Inflammatory macrophage treated with lipopolysaccharide for 4 hours (primary cell): ENCODE measurements around the gene SDF2L1.
"Not testable (repeated sequence)": the region's sequence is repeated elsewhere in the genome, so short reads cannot be mapped to it uniquely, and the experiment has no call there.

Source experiments
- DNase-seq: peaks from one replicate; pipeline ENCODE4 v3.0.0-alpha.2; 2020

The SDF2L1 gene

GRCh38 chr22:21641789-21642583 is at the start of gene SDF2L1:
TSS of gene SDF2L1 (plus strand) at chr22:21642302. CDS start at chr22:21642337, 35 bp downstream.
- DNase-seq, result peak; percentile 100

GRCh38 chr22:21592422-21592821 is 49.7 kb upstream of the SDF2L1 start:
- DNase-seq, result no peak

- no peak for DNase-seq
These were observed 48.5 kb upstream of the SDF2L1 start for GRCh38 chr22:21593406-21594232.

- DNase-seq, result no peak
These were observed 47.1 kb upstream of the SDF2L1 start for GRCh38 chr22:21594865-21595452.

GRCh38 chr22:21596356-21597135 is 45.6 kb upstream of the SDF2L1 start:
- DNase-seq, result not testable (repeated sequence)

GRCh38 chr22:21598302-21598701 is 43.8 kb upstream of the SDF2L1 start:
- no peak for DNase-seq

GRCh38 chr22:21599053-21599893 is 42.8 kb upstream of the SDF2L1 start:
- DNase-seq, result no peak

- DNase-seq, result no peak
These were observed 39.5 kb upstream of the SDF2L1 start for GRCh38 chr22:21602579-21602978.

GRCh38 chr22:21603973-21604372 is 38.1 kb upstream of the SDF2L1 start:
- no peak for DNase-seq

GRCh38 chr22:21605887-21606564 is 36.1 kb upstream of the SDF2L1 start:
- no peak for DNase-seq

GRCh38 chr22:21606775-21607174 is 35.3 kb upstream of the SDF2L1 start:
- DNase-seq, result no peak

GRCh38 chr22:21609556-21610157 is 32.4 kb upstream of the SDF2L1 start:
- not testable (repeated sequence) for DNase-seq

GRCh38 chr22:21611210-21611977 is 30.7 kb upstream of the SDF2L1 start:
- DNase-seq, result no peak

GRCh38 chr22:21612858-21613257 is 29.2 kb upstream of the SDF2L1 start:
- no peak for DNase-seq

- no peak for DNase-seq
These were observed 28.4 kb upstream of the SDF2L1 start for GRCh38 chr22:21613553-21614233.

- DNase-seq, result no peak
These were observed 26.4 kb upstream of the SDF2L1 start for GRCh38 chr22:21615731-21616130.

- DNase-seq, result not testable (repeated sequence)
These were observed 24.8 kb upstream of the SDF2L1 start for GRCh38 chr22:21617337-21617736.

GRCh38 chr22:21621025-21621424 is 21.1 kb upstream of the SDF2L1 start:
- DNase-seq, result no peak
